PC-3 (cell line): ENCODE measurements around the gene GHRL. TPM values are rescaled to one million over a fixed set of nuclear protein-coding genes. Genes with fewer than 3 reads are reported as not detected.
A peak's percentile ranks its signal among the peaks of the same experiment; 100 is the strongest.
"Not testable (repeated sequence)": the region's sequence is repeated elsewhere in the genome, so short reads cannot be mapped to it uniquely, and the experiment has no call there.

Source experiments
- ATAC-seq: fragments of 200-7000 bp; cut with Tn5 transposase; 2 replicates; pipeline ENCODE4 v1.9.1; 2020; ENCODE audit warnings: mild to moderate bottlenecking, moderate library complexity
- BruUV-seq: library from RNA; stranded (reverse); fragments of 400-500 nt; replicated peaks from 2 replicates; lab custom pipeline; 2021; lab: Mats Ljungman, UMichigan
- CTCF ChIA-PET: fragments of 300-600 bp; sonication (Branson Sonifier 250); formaldehyde crosslinking; loops from one replicate; lab custom pipeline; 2022; ENCODE audit warnings: antibody characterized with exemption; lab: Charles Lee
- POLR2A ChIA-PET: fragments of 300-600 bp; sonication (Branson Sonifier 250); formaldehyde crosslinking; loops from one replicate; lab custom pipeline; 2022; ENCODE audit warnings: antibody characterized with exemption; ENCODE audit not compliant: unreplicated experiment; lab: Charles Lee
- DNase-seq: peaks from one replicate; pipeline ENCODE4 v3.0.0-alpha.2; 2015
- H2AFZ ChIP-seq: fragments of 300-600 bp; sonication (generic); 2 replicates; pipeline ENCODE4 v1.6.0; 2016; ENCODE audit warnings: antibody characterized with exemption, low read length
- H3F3A ChIP-seq: fragments of 300-600 bp; sonication (generic); one replicate; pipeline ENCODE4 v1.6.0; 2017; ENCODE audit warnings: antibody characterized with exemption, low read length, control low read depth, mild to moderate bottlenecking; ENCODE audit not compliant: unreplicated experiment
- H3K27ac ChIP-seq: fragments of 300-600 bp; sonication (generic); 2 replicates; pipeline ENCODE4 v1.5.1; 2016; ENCODE audit warnings: mild to moderate bottlenecking, low read length
- H3K27me3 ChIP-seq: fragments of 300-600 bp; sonication (generic); 2 replicates; pipeline ENCODE4 v1.6.1; 2016; ENCODE audit warnings: low read length, mixed read lengths
- H3K36me3 ChIP-seq: fragments of 300-600 bp; sonication (generic); 2 replicates; pipeline ENCODE4 v1.6.1; 2016; ENCODE audit warnings: low read depth, mixed run types, low read length, mixed read lengths
- H3K4me1 ChIP-seq: fragments of 300-600 bp; sonication (generic); 2 replicates; pipeline ENCODE4 v1.5.1; 2016; ENCODE audit warnings: low read length; ENCODE audit not compliant: insufficient read depth
- H3K4me2 ChIP-seq: fragments of 300-600 bp; sonication (generic); 2 replicates; pipeline ENCODE4 v1.6.0; 2016; ENCODE audit warnings: low read length
- H3K4me3 ChIP-seq: fragments of 300-600 bp; sonication (generic); 2 replicates; pipeline ENCODE4 v1.5.1; 2016; ENCODE audit warnings: mild to moderate bottlenecking, low read length, mixed read lengths
- H3K79me2 ChIP-seq: fragments of 300-600 bp; sonication (generic); 2 replicates; pipeline ENCODE4 v1.6.1; 2017; ENCODE audit warnings: low read length, mixed read lengths
- H3K9ac ChIP-seq: fragments of 300-600 bp; sonication (generic); 2 replicates; pipeline ENCODE4 v1.6.0; 2016; ENCODE audit warnings: mild to moderate bottlenecking, low read length
- H3K9me2 ChIP-seq: fragments of 300-600 bp; sonication (generic); replicated peaks from 2 replicates; pipeline ENCODE4 v1.6.1; 2016; ENCODE audit warnings: mixed run types, low read length, mixed read lengths
- H3K9me3 ChIP-seq: fragments of 300-600 bp; sonication (generic); 2 replicates; pipeline ENCODE4 v1.6.1; 2016; ENCODE audit warnings: low read length, mixed read lengths
- H4K20me1 ChIP-seq: fragments of 300-600 bp; sonication (generic); 2 replicates; pipeline ENCODE4 v1.6.1; 2016; ENCODE audit warnings: low read length, mixed read lengths
- CTCF ChIP-seq: fragments of 300-600 bp; sonication (generic); conservative IDR thresholded peaks from 2 replicates; pipeline ENCODE4 v1.5.1; 2017; ENCODE audit warnings: antibody characterized with exemption, low read depth, mild to moderate bottlenecking, low read length
- EZH2 ChIP-seq: fragments of 300-600 bp; sonication (generic); IDR thresholded peaks from one replicate; pipeline ENCODE4 v1.6.1; 2017; ENCODE audit warnings: antibody characterized with exemption, mild to moderate bottlenecking, low read length; ENCODE audit not compliant: unreplicated experiment
- EZH2phosphoT487 ChIP-seq: fragments of 300-600 bp; sonication (generic); IDR thresholded peaks from 2 replicates; pipeline ENCODE4 v1.6.1; 2018; ENCODE audit warnings: mild to moderate bottlenecking, antibody characterized with exemption, low read length, borderline replicate concordance
- intact Hi-C: fragments of 100-400 bp; cut with micrococcal nuclease; formaldehyde crosslinking; loops from 2 replicates; pipeline ENCODE4 v1.9.0; 2023
- total RNA-seq: library from RNA; depleted of rRNA; stranded (reverse); fragments of >200 nt; gene quantifications from 2 replicates; pipeline ENCODE4 v1.2.3, GENCODE V29; 2014

The GHRL gene
- total RNA-seq, 1 experiment from 2014 or later = not detected

- Histone ChIP-seq H3K79me2 (peaks cover 69% of the 10 kb centered on the region), H4K20me1 (peaks cover 20% of the 10 kb centered on the region; the same call in 1 of the 2 replicates), H3K9me3 (no peaks in the 10 kb centered on the region), H2AFZ (no peak overlapping the region), H3K4me1 (no peaks in the 10 kb centered on the region), H3K36me3 (peaks cover 23% of the 10 kb centered on the region), H3K27me3 (no peaks in the 10 kb centered on the region), H3F3A (no peaks in the 10 kb centered on the region), H3K4me2 (no peak overlapping the region), H3K4me3 (no peak overlapping the region), H3K9me2 (no peaks in the 10 kb centered on the region), H3K27ac (no peak overlapping the region), H3K9ac (no peak overlapping the region)
- POLR2A ChIA-PET = no interaction called here
- TF ChIP-seq EZH2 = no peak
- no peak for TF ChIP-seq CTCF
- no peak for TF ChIP-seq EZH2phosphoT487
- CTCF ChIA-PET = no interaction called here
- DNase-seq = no peak
- intact Hi-C loops = no loop called here
- no peak for ATAC-seq
- BruUV-seq = no TSS peak
Measured at GRCh38 chr3:10274601-10275000, 18.1 kb downstream of the GHRL start.

- Histone ChIP-seq H3K9me3 (no peaks in the 10 kb centered on the region), H3K36me3 (peaks cover 26% of the 10 kb centered on the region), H3K9ac (no peak overlapping the region), H3F3A (no peaks in the 10 kb centered on the region), H3K79me2 (peaks cover 76% of the 10 kb centered on the region), H3K27me3 (no peaks in the 10 kb centered on the region), H4K20me1 (peaks cover 24% of the 10 kb centered on the region; the same call in 1 of the 2 replicates), H2AFZ (no peak overlapping the region), H3K4me2 (no peak overlapping the region), H3K4me1 (no peaks in the 10 kb centered on the region), H3K9me2 (no peaks in the 10 kb centered on the region), H3K4me3 (no peak overlapping the region), H3K27ac (no peak overlapping the region)
- intact Hi-C loops = no loop called here
- DNase-seq = no peak
- no TSS peak for BruUV-seq
- ChIA-PET CTCF (no interaction called here), POLR2A (no interaction called here)
- peak; percentile 66 for ATAC-seq
- TF ChIP-seq EZH2 (no peak), CTCF (no peak), EZH2phosphoT487 (no peak)
Measured at GRCh38 chr3:10273702-10274305, 18.9 kb downstream of the GHRL start.

- TF ChIP-seq EZH2phosphoT487 (no peak), EZH2 (no peak), CTCF (no peak)
- ChIA-PET CTCF (no interaction called here), POLR2A (no interaction called here)
- intact Hi-C loops = no loop called here
- no peak for DNase-seq
- H3K4me2 ChIP-seq = no peak overlapping the region
- H2AFZ ChIP-seq = no peak overlapping the region
- H3K27ac ChIP-seq = no peak overlapping the region
- H3F3A ChIP-seq = no peaks in the 10 kb centered on the region
- peaks cover 85% of the 10 kb centered on the region for H3K79me2 ChIP-seq
- H3K36me3 ChIP-seq = peaks cover 33% of the 10 kb centered on the region
- peaks cover 31% of the 10 kb centered on the region; the same call in 1 of the 2 replicates for H4K20me1 ChIP-seq
- H3K9me2 ChIP-seq = no peaks in the 10 kb centered on the region
- no peak for ATAC-seq
- no TSS peak for BruUV-seq
- no peaks in the 10 kb centered on the region for H3K27me3 ChIP-seq
- H3K4me3 ChIP-seq = no peak overlapping the region
- no peaks in the 10 kb centered on the region for H3K4me1 ChIP-seq
- H3K9ac ChIP-seq = no peak overlapping the region
- no peaks in the 10 kb centered on the region for H3K9me3 ChIP-seq
Measured at GRCh38 chr3:10272977-10273376, 19.8 kb downstream of the GHRL start.

GRCh38 chr3:10272476-10272875, 20.3 kb downstream of the GHRL start:
- H3F3A ChIP-seq, H3K27me3 ChIP-seq, H3K9me2 ChIP-seq, H3K9ac ChIP-seq, H2AFZ ChIP-seq, H3K9me3 ChIP-seq, ATAC-seq, H3K4me1 ChIP-seq, DNase-seq, intact Hi-C loops, H3K4me3 ChIP-seq, H3K4me2 ChIP-seq, H3K27ac ChIP-seq, BruUV-seq: not testable (repeated sequence)
- ChIA-PET CTCF (interaction anchor here (0.6 kb wide), 1 partner anchor 326 kb away, joined by 3 read pairs; no protein-coding TSS in a partner anchor), POLR2A (interaction anchor here (0.7 kb wide), 1 partner anchor 11 kb away, joined by 4 read pairs; no protein-coding TSS in a partner anchor)
- Histone ChIP-seq H3K79me2 (peaks cover 90% of the 10 kb centered on the region), H3K36me3 (peaks cover 36% of the 10 kb centered on the region), H4K20me1 (peaks cover 31% of the 10 kb centered on the region; the same call in 1 of the 2 replicates)
